HG03439 (cell line): ENCODE data around the gene PSKH1.
"Not testable (repeated sequence)": the region's sequence is repeated elsewhere in the genome, so short reads cannot be mapped to it uniquely, and the experiment has no call there.

Experiments used
- ATAC-seq: cut with Tn5 transposase; IDR thresholded peaks from one replicate; pipeline ENCODE4 v1.9.1; 2021; ENCODE audit warnings: mild to moderate bottlenecking, moderate library complexity; ENCODE audit not compliant: unreplicated experiment

Gene PSKH1

GRCh38 chr16:67937713-67938112 is 44.7 kb downstream of the PSKH1 start:
- ATAC-seq = not testable (repeated sequence)

GRCh38 chr16:67939507-67940445 is 46.7 kb downstream of the PSKH1 start:
- ATAC-seq = no peak

GRCh38 chr16:67940446-67941089 is 47.5 kb downstream of the PSKH1 start:
- no peak for ATAC-seq

- ATAC-seq = no peak
These were observed 48.6 kb downstream of the PSKH1 start for GRCh38 chr16:67941469-67942199.

- ATAC-seq = no peak
These were observed 49.1 kb downstream of the PSKH1 start for GRCh38 chr16:67942200-67942509.

GRCh38 chr16:67942510-67943255 is 49.6 kb downstream of the PSKH1 start:
- no peak for ATAC-seq

- no peak for ATAC-seq
These were observed 50.2 kb downstream of the PSKH1 start for GRCh38 chr16:67943256-67943618.

- no peak for ATAC-seq
These were observed 50.8 kb downstream of the PSKH1 start, which contains the start of gene LCAT for GRCh38 chr16:67943619-67944504. TSS of gene LCAT (minus strand) at chr16:67944120. CDS start at chr16:67944101, 19 bp downstream.

- ATAC-seq = no peak
These were observed 51.8 kb downstream of the PSKH1 start for GRCh38 chr16:67944690-67945391.

- no peak for ATAC-seq
These were observed 52.4 kb downstream of the PSKH1 start for GRCh38 chr16:67945392-67945933.

GRCh38 chr16:67946128-67946569 is 53.1 kb downstream of the PSKH1 start:
- no peak for ATAC-seq

GRCh38 chr16:67946966-67947558 is 54.0 kb downstream of the PSKH1 start:
- ATAC-seq = no peak

GRCh38 chr16:67948015-67948414 is 55.0 kb downstream of the PSKH1 start:
- no peak for ATAC-seq

- no peak for ATAC-seq
These were observed 56.6 kb downstream of the PSKH1 start for GRCh38 chr16:67949645-67950044.

- ATAC-seq = no peak
These were observed 57.3 kb downstream of the PSKH1 start for GRCh38 chr16:67950335-67950843.

GRCh38 chr16:67951485-67951884 is 58.4 kb downstream of the PSKH1 start:
- no peak for ATAC-seq

GRCh38 chr16:67953641-67954375 is 60.8 kb downstream of the PSKH1 start:
- no peak for ATAC-seq
